IPS-20b (cell line): ENCODE results near the gene JAML.
"Not testable (repeated sequence)": the region's sequence is repeated elsewhere in the genome, so short reads cannot be mapped to it uniquely, and the experiment has no call there.

Experiments
- H3K27ac ChIP-seq: one replicate; pipeline ENCODE4 v1.5.1; 2013; ENCODE audit warnings: low read length
- H3K27me3 ChIP-seq: 2 replicates; pipeline ENCODE4 v1.6.1; 2013; ENCODE audit warnings: mild to moderate bottlenecking, low read length, inconsistent platforms; ENCODE audit not compliant: insufficient read depth
- H3K36me3 ChIP-seq: 2 replicates; pipeline ENCODE4 v1.6.1; 2013; ENCODE audit warnings: low read depth, mild to moderate bottlenecking, inconsistent platforms, low read length, moderate library complexity; ENCODE audit not compliant: insufficient read depth
- H3K4me1 ChIP-seq: 2 replicates; pipeline ENCODE4 v1.6.1; 2013; ENCODE audit warnings: mild to moderate bottlenecking, control low read depth, inconsistent platforms, low read length, moderate library complexity; ENCODE audit not compliant: insufficient read depth
- H3K4me3 ChIP-seq: 2 replicates; pipeline ENCODE4 v1.5.1; 2013; ENCODE audit warnings: mild to moderate bottlenecking, low read length, inconsistent platforms
- H3K9ac ChIP-seq: 2 replicates; pipeline ENCODE4 v1.6.1; 2013; ENCODE audit warnings: low read depth, mild to moderate bottlenecking, inconsistent platforms, low read length, moderate library complexity
- H3K9me3 ChIP-seq: 2 replicates; pipeline ENCODE4 v1.6.1; 2013; ENCODE audit warnings: mild to moderate bottlenecking, low read depth, low read length, inconsistent platforms; ENCODE audit not compliant: insufficient read depth

The JAML gene

DNA sequence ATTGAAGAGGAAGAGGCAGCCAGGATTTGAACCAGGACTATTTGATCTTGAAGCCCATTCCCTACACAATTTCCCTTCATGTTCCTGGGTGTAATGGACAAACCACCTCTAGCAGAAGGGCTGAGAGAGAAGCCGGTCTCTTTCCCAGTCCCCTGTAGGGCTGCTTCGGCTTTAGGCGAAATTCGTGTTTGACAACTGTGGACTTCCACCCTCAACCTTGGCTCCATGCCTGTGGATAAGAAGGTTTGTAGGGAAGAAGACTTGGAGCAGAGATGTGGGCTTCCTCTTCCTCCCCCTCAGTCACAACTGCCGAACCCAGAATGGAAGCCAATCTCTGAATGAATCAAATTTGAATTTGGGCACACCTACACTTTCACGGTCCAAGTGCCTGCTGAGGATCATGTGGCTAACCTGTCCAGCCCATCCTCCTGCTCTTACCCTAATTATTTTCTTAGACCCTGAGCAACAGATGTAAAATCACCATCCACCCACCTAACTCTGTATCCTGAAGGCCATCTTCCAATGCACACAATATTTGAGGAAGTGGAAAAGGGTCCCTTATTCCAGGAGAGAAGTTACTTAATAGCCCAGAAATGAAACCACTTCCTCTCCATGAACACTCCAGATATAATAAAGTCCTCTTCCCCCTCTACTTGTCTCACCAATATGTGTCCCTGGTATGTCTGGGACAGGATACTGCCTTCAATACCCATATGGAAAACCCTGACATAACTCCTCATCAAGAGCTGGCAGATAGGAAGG, 38.3 kb downstream of the JAML start:
- H3K4me1 ChIP-seq = no peaks in the 10 kb centered on the region
- no peak overlapping the region for H3K9ac ChIP-seq
- H3K27ac ChIP-seq = no peak overlapping the region
- H3K4me3 ChIP-seq = no peak overlapping the region
- H3K9me3 ChIP-seq = no peaks in the 10 kb centered on the region
- H3K36me3 ChIP-seq = no peaks in the 10 kb centered on the region
- peaks cover 10% of the 10 kb centered on the region for H3K27me3 ChIP-seq

GRCh38 chr11:118184784-118185579, 39.8 kb downstream of the JAML start:
- Histone ChIP-seq H3K27ac (no peak overlapping the region), H3K4me3 (no peak overlapping the region), H3K9ac (no peak overlapping the region), H3K4me1 (peaks cover 9% of the 10 kb centered on the region; the same call in 1 of the 2 replicates), H3K36me3 (no peaks in the 10 kb centered on the region), H3K27me3 (peaks cover 13% of the 10 kb centered on the region), H3K9me3 (no peaks in the 10 kb centered on the region)

GRCh38 chr11:118183691-118184090, 41.1 kb downstream of the JAML start:
- H3K27ac ChIP-seq, H3K4me3 ChIP-seq, H3K4me1 ChIP-seq: not testable (repeated sequence)

GRCh38 chr11:118180300-118180703, 44.5 kb downstream of the JAML start:
- no peak overlapping the region for H3K27ac ChIP-seq
- H3K9me3 ChIP-seq = no peaks in the 10 kb centered on the region
- peak overlapping the region; percentile 52; the same call in 1 of the 2 replicates for H3K4me3 ChIP-seq
- H3K4me1 ChIP-seq = peaks cover 16% of the 10 kb centered on the region
- no peak overlapping the region; the same call in 1 of the 2 replicates for H3K9ac ChIP-seq
- H3K36me3 ChIP-seq = no peaks in the 10 kb centered on the region
- H3K27me3 ChIP-seq = peaks cover 20% of the 10 kb centered on the region

More at GRCh38 chr11:118183691-118184090, 41.1 kb downstream of the JAML start:
- H3K36me3 ChIP-seq, H3K9ac ChIP-seq, H3K9me3 ChIP-seq: not testable (repeated sequence)
- H3K27me3 ChIP-seq = peaks cover 18% of the 10 kb centered on the region

GRCh38 chr11:118176778-118177134, 48.1 kb downstream of the JAML start:
- peaks cover 56% of the 10 kb centered on the region for H3K27me3 ChIP-seq
- H3K4me3 ChIP-seq = peak overlapping the region; percentile 86; the same call in 1 of the 2 replicates

GRCh38 chr11:118175993-118176777, 48.6 kb downstream of the JAML start, which contains the start of gene SCN2B:
Gene SCN2B (minus strand): TSS chr11:118176639. CDS start chr11:118176431, 208 bp downstream.
- Histone ChIP-seq H3K9ac (peak within 1 kb of the TSS; percentile 41), H3K9me3 (no peaks in the 10 kb centered on the region), H3K4me3 (peak within 1 kb of the TSS; percentile 86), H3K4me1 (peaks cover 21% of the 10 kb centered on the region), H3K27ac (no peak within 1 kb of the TSS), H3K36me3 (no peaks in the 10 kb centered on the region), H3K27me3 (peaks cover 61% of the 10 kb centered on the region)

More at GRCh38 chr11:118176778-118177134, 48.1 kb downstream of the JAML start:
- H3K9me3 ChIP-seq = no peaks in the 10 kb centered on the region
- peaks cover 19% of the 10 kb centered on the region for H3K4me1 ChIP-seq
- H3K36me3 ChIP-seq = no peaks in the 10 kb centered on the region
- H3K27ac ChIP-seq = no peak overlapping the region
- H3K9ac ChIP-seq = no peak overlapping the region

DNA sequence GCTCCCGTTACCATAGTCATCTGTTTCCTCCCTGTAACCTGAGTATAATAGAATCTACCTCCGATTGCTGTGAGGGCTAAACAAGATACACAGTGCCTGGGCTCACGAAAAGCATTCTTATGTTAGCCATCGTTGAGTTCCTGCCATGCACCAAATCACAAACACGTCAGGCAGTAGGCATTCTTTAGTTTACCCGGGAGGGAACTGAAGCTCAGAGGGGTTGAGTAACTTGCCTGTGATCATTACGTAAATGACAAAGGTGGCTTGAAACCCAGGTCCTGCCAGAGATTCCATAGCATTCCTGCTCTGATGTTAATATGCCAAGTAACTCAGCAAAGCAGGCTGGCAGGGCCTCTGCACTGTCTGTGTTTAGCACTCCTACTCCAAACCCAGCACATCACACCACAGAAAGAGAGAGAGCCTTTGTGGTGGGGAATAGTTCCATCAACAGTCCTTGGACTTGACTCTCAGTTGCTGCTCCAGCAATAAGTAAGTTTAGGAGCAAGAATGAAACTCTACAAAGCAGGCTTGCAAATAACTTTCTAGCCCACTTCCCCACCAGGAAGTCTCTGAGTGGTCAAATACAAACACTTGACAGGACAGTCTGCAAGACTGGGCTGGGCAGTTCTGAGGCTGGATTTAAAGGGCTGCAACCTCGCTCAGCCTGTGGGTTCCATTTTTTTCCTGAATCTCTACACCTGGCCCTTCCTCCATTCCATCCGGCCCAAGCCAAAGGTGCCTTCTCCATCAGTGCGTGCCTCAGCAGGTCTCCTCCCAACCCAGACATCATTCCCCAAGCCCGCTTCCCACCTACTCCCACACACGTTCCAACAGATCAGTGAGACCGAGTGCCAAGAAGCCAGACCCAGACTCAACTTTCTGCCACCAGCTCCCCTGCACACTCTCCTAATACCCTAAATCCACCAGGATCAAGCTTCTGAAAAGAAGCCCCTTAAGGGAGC, 49.5 kb downstream of the JAML start:
- Histone ChIP-seq H3K36me3 (no peaks in the 10 kb centered on the region), H3K27ac (no peak overlapping the region), H3K27me3 (peaks cover 70% of the 10 kb centered on the region), H3K4me3 (peak overlapping the region; percentile 86; the same call in 1 of the 2 replicates), H3K9me3 (no peaks in the 10 kb centered on the region), H3K9ac (no peak overlapping the region), H3K4me1 (peaks cover 22% of the 10 kb centered on the region)

DNA sequence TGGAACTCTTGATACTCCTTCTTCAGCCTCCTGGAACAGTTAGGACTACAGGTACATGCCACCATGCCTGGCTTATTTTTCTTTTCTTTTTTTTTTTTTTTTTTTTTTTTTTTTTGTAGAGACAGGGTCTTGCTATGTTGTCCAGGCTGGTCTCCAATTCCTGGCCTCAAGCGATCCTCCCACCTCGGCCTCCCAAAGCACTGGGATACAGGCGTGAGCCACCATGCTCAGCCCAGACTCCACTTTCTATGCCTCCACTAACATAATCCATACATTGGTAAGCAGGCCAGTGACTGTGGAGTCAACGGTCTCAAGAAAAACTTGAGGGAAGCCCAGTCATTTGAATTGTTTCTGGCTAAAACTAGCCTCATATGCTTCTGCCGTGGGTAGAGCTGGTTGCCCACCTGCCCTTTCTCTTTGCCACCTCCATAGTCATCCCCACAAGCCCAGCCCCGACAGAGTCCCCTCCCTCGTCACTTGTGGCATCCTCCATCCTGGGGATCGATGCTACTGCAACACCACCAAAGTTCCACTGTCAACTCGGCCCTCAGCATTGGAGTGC, 50.7 kb downstream of the JAML start:
- Histone ChIP-seq H3K27ac (no peak overlapping the region), H3K36me3 (no peaks in the 10 kb centered on the region), H3K4me3 (no peak overlapping the region), H3K4me1 (peaks cover 18% of the 10 kb centered on the region), H3K27me3 (peaks cover 74% of the 10 kb centered on the region), H3K9ac (no peak overlapping the region), H3K9me3 (no peaks in the 10 kb centered on the region)

DNA sequence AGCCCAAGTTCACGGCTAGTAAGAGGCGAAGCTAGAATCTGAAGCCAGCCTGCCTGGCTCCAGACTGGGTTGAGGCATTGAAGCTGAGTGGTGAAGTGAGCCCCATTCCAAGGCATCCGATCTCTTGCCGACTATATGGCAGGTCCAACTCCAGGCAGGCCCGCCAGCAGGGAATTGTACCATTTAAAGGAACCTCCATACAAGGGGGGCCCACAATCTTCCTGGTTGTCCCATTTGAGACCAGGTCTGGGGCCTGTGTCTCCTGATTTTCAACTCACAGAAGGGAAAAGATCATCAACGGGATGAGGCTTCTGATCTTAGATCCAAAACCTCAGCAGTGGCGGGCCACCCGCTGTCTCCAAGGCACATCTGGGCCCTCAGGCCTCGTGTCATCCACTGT, 52.5 kb downstream of the JAML start:
- H3K9ac ChIP-seq = no peak overlapping the region
- H3K27me3 ChIP-seq = peaks cover 91% of the 10 kb centered on the region
- H3K4me3 ChIP-seq = no peak overlapping the region
- no peaks in the 10 kb centered on the region for H3K9me3 ChIP-seq
- H3K27ac ChIP-seq = no peak overlapping the region
- peaks cover 18% of the 10 kb centered on the region for H3K4me1 ChIP-seq
- H3K36me3 ChIP-seq = no peaks in the 10 kb centered on the region

- peak overlapping the region; percentile 78 for H3K4me3 ChIP-seq
Measured at GRCh38 chr11:118171269-118172062, 53.3 kb downstream of the JAML start.

More at GRCh38 chr11:118171269-118172062, 53.3 kb downstream of the JAML start:
- Histone ChIP-seq H3K9me3 (no peaks in the 10 kb centered on the region), H3K36me3 (no peaks in the 10 kb centered on the region), H3K4me1 (peaks cover 18% of the 10 kb centered on the region), H3K27me3 (peaks cover 99% of the 10 kb centered on the region), H3K9ac (no peak overlapping the region), H3K27ac (no peak overlapping the region)
